Endothelial cell (in vitro differentiated cells): Measurements from ENCODE around the gene TEX22. TPM values are rescaled to one million over a fixed set of nuclear protein-coding genes. Genes with fewer than 3 reads are reported as not detected.

Experiments used
- DNase-seq: peaks from one replicate; pipeline ENCODE4 v3.0.0; 2021; ENCODE audit warnings: low spot score
- H3K27ac Mint-ChIP-seq: one replicate; pipeline ENCODE4 v1.8.0; 2021; ENCODE audit warnings: mixed read lengths, inconsistent platforms; ENCODE audit not compliant: unreplicated experiment
- H3K27me3 Mint-ChIP-seq: one replicate; pipeline ENCODE4 v1.8.0; 2021; ENCODE audit warnings: mild to moderate bottlenecking, moderate library complexity, mixed read lengths, inconsistent platforms; ENCODE audit not compliant: unreplicated experiment
- H3K36me3 Mint-ChIP-seq: one replicate; pipeline ENCODE4 v1.8.0; 2021; ENCODE audit warnings: mild to moderate bottlenecking, low read depth, mixed read lengths, inconsistent platforms; ENCODE audit not compliant: unreplicated experiment
- H3K4me1 Mint-ChIP-seq: one replicate; pipeline ENCODE4 v1.8.0; 2021; ENCODE audit warnings: mild to moderate bottlenecking, mixed read lengths, inconsistent platforms; ENCODE audit not compliant: unreplicated experiment
- H3K4me3 Mint-ChIP-seq: one replicate; pipeline ENCODE4 v1.8.0; 2021; ENCODE audit warnings: mild to moderate bottlenecking, mixed read lengths, inconsistent platforms; ENCODE audit not compliant: unreplicated experiment
- H3K9me3 Mint-ChIP-seq: one replicate; pipeline ENCODE4 v1.8.0; 2021; ENCODE audit warnings: mixed read lengths, inconsistent platforms; ENCODE audit not compliant: unreplicated experiment
- total RNA-seq: library from RNA; stranded (reverse); fragmentation: NEBNext Ultra II Directional; extraction: Animal tissue kit (Norgen Biotek cat#: 25700); gene quantifications from one replicate; pipeline ENCODE4 v1.2.1, GENCODE V29; 2021; ENCODE audit not compliant: unreplicated experiment
- TF ChIP-seq, protein P1 (sequence below): fragments of 200-600 bp; sonication (generic); IDR thresholded peaks from one replicate; pipeline ENCODE4 v1.5.0; 2021; ENCODE audit warnings: antibody characterized with exemption; ENCODE audit not compliant: unreplicated experiment

TEX22 gene
- total RNA-seq, 1 donor from 2014 or later: 1.1 TPM

DNA sequence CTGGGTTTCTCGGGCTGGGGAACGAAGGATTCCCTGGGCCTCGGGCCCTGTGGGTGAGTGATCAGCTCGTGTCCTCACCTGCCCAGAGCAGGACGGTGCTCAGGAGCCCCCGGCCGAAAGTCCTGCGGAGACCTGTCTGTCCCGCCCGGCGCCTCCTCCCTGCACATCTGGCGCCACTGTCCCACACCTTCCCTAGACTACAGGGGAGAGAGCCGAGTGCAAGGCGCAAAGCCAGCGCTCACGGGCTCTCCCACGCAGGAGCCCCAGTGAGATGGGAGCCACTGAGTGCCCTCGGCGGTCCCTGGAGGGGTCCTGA is 13.1 kb upstream of the TEX22 start:
- H3K4me3 Mint-ChIP-seq: peak overlapping the region; percentile 51
- no peaks in the 10 kb centered on the region for H3K9me3 Mint-ChIP-seq
- TF ChIP-seq, protein P1, sequence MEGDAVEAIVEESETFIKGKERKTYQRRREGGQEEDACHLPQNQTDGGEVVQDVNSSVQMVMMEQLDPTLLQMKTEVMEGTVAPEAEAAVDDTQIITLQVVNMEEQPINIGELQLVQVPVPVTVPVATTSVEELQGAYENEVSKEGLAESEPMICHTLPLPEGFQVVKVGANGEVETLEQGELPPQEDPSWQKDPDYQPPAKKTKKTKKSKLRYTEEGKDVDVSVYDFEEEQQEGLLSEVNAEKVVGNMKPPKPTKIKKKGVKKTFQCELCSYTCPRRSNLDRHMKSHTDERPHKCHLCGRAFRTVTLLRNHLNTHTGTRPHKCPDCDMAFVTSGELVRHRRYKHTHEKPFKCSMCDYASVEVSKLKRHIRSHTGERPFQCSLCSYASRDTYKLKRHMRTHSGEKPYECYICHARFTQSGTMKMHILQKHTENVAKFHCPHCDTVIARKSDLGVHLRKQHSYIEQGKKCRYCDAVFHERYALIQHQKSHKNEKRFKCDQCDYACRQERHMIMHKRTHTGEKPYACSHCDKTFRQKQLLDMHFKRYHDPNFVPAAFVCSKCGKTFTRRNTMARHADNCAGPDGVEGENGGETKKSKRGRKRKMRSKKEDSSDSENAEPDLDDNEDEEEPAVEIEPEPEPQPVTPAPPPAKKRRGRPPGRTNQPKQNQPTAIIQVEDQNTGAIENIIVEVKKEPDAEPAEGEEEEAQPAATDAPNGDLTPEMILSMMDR: no peak
- peaks cover 6% of the 10 kb centered on the region for H3K27me3 Mint-ChIP-seq
- DNase-seq: no peak
- H3K27ac Mint-ChIP-seq: no peak overlapping the region
- H3K36me3 Mint-ChIP-seq: peaks cover 6% of the 10 kb centered on the region
- no peaks in the 10 kb centered on the region for H3K4me1 Mint-ChIP-seq

DNA sequence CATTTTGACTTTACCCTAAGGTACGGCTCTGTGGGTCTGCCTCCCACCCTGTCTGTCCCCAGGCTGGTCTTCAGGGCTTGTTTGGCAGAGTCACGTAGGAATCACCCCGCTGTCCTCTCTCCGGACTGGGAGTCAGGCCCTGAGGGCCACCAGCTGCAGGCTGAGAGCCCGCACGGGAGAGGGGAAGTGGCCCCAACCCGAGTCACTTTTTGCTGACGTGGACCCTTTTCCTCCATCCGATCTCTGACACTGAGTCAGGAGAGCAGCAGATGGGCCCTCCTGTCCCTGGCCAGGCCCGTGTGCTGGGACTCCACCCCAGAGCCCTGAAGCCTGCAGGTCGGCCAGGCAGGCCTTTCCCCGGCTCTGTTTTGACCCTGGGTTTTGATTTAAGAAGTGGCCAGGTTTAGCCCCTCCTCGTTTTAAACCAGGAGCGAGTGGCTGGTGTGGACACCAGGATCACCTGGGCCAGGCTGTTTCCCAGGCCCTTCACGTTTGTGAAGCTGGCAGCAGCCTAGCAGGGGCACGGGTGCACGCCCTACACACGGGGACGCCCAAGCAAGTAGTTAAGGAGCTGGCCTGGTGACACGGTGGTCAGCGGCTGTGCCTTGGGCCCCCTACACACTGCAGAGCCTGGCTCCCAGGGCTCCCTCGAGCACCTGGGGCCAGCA is 12.5 kb upstream of the TEX22 start:
- H3K4me1 Mint-ChIP-seq: no peaks in the 10 kb centered on the region
- H3K4me3 Mint-ChIP-seq: no peak overlapping the region
- DNase-seq: no peak
- peaks cover 6% of the 10 kb centered on the region for H3K36me3 Mint-ChIP-seq
- H3K27ac Mint-ChIP-seq: no peak overlapping the region
- peaks cover 7% of the 10 kb centered on the region for H3K27me3 Mint-ChIP-seq
- H3K9me3 Mint-ChIP-seq: no peaks in the 10 kb centered on the region
- TF ChIP-seq, protein P1: no peak

DNA sequence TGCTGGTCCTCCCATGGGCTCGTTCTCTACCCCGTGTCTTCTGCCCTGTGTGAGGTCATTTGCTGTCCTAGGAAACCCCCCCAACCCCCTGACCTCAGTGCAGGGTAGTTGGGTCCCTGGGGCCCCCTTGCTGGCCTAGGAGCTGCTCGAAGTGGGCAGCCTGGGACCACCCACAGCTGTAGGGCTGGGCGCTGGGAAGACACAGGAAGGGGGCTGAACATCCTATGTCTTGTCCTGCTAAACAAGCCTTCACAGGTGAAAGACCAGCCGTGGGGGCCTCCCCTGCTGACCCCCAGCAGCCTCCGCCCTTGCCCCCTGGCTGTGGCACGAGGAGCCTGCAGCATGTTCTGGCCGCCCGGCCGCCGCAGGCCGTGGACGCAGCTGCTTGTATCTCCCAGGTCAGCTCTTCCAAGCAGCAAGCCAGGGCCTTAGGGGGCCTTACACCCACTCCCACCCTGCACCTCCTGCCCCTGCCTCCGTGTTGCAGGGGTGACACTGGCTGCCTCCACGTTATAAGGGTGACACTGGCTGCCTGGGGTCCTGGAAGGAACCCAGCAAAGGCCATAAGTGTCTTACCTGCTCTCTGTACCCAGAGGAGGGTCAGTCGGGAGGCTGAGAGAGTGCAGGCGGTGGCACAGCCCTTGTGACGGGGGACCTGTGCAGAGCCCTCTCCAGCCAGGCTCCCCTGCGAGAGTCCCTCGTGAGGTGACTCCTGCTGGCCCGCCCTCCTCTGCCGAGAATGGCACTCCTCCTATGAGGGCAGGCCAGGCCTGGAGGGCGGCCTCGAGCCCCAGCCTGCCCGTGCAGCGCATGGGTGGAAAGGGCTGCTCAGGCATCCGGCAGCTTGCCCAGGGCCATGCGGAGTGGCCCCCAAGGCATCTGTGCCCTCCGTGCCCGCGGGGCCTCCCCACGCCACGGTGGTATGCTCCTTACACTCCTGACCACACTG is 11.5 kb upstream of the TEX22 start:
- Mint-ChIP-seq H3K4me3 (no peak overlapping the region), H3K9me3 (no peaks in the 10 kb centered on the region), H3K27ac (no peak overlapping the region), H3K4me1 (no peaks in the 10 kb centered on the region), H3K36me3 (peaks cover 6% of the 10 kb centered on the region), H3K27me3 (peaks cover 7% of the 10 kb centered on the region)
- DNase-seq: no peak
- TF ChIP-seq, protein P1: no peak

DNA sequence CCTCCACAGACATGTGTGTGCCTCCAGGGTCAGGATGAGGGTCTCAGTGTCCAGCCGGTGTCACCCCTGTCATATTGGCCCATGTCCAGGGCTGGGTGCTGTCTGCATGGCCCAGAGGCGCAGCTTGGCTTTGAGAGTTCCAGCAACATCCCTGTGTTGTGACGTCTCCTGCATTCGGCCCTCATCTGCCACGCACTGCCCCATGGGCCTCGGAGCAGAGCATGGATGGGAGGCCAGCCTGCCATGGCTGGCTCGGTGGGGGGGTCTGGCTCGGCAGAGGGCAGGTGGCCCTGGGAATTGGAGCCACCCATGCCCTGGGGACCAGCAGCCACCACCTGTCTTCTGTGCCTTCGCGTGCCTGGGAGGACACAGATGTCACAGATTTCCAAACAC is 10.8 kb upstream of the TEX22 start:
- TF ChIP-seq, protein P1: no peak
- Mint-ChIP-seq H3K36me3 (peaks cover 6% of the 10 kb centered on the region), H3K27me3 (peaks cover 8% of the 10 kb centered on the region), H3K27ac (no peak overlapping the region), H3K4me3 (no peak overlapping the region), H3K9me3 (no peaks in the 10 kb centered on the region), H3K4me1 (no peaks in the 10 kb centered on the region)
- no peak for DNase-seq
